Glutamatergic neuron (in vitro differentiated cells): Measurements from ENCODE around the gene ATP11A. TPM values are rescaled to one million over a fixed set of nuclear protein-coding genes. Genes with fewer than 3 reads are reported as not detected.

Source experiments
- DNase-seq: peaks from one replicate; pipeline ENCODE4 v3.0.0; 2022
- H3K27ac Mint-ChIP-seq: one replicate; pipeline ENCODE4 v1.8.0; 2020; ENCODE audit warnings: mild to moderate bottlenecking, mixed read lengths, inconsistent platforms; ENCODE audit not compliant: unreplicated experiment
- H3K27me3 Mint-ChIP-seq: one replicate; pipeline ENCODE4 v1.8.0; 2020; ENCODE audit warnings: mild to moderate bottlenecking, moderate library complexity, mixed read lengths, inconsistent platforms; ENCODE audit not compliant: unreplicated experiment
- H3K36me3 Mint-ChIP-seq: one replicate; pipeline ENCODE4 v1.8.0; 2020; ENCODE audit warnings: mild to moderate bottlenecking, mixed read lengths, inconsistent platforms; ENCODE audit not compliant: unreplicated experiment
- H3K4me1 Mint-ChIP-seq: one replicate; pipeline ENCODE4 v1.8.0; 2020; ENCODE audit warnings: mild to moderate bottlenecking, low read depth, mixed read lengths, inconsistent platforms; ENCODE audit not compliant: unreplicated experiment
- H3K4me3 Mint-ChIP-seq: one replicate; pipeline ENCODE4 v1.8.0; 2020; ENCODE audit warnings: mild to moderate bottlenecking, mixed read lengths, inconsistent platforms; ENCODE audit not compliant: unreplicated experiment
- H3K9me3 Mint-ChIP-seq: one replicate; pipeline ENCODE4 v1.8.0; 2020; ENCODE audit warnings: mild to moderate bottlenecking, moderate library complexity, mixed read lengths, inconsistent platforms; ENCODE audit not compliant: unreplicated experiment
- total RNA-seq: library from RNA; stranded (reverse); fragmentation: NEBNext Ultra II Directional; extraction: Animal tissue kit (Norgen Biotek cat#: 25700); gene quantifications from one replicate; pipeline ENCODE4 v1.2.1, GENCODE V29; 2021; ENCODE audit not compliant: unreplicated experiment
- TF ChIP-seq, protein P1 (sequence below): fragments of 200-600 bp; sonication (generic); IDR thresholded peaks from one replicate; pipeline ENCODE4 v1.5.0; 2021; ENCODE audit not compliant: partially characterized antibody, unreplicated experiment

The ATP11A gene
- total RNA-seq, 1 donor from 2014 or later: 127 TPM

DNA sequence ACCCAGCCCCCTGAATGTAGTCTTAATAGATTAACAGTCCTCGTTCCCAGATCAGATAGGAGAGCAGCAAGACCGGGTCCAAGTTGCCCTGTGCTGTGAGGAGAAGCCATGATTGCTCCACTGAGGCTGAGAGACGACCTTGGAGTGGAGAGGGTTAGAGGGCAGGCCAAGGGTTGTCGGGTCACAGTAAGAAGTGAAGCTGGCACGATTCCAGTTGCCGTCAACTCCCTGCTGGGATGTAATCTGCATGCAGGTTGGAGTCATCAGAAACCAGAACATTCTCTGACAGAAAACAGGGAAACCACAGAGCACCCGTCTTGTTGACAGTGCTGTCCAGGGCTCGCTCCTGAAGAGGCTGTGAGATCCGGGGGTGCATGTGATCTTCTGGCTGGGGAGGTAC, 19.0 kb upstream of the ATP11A start:
- no peak for DNase-seq
- Mint-ChIP-seq H3K27me3 (peaks cover 7% of the 10 kb centered on the region), H3K4me3 (no peak overlapping the region), H3K4me1 (peaks cover 24% of the 10 kb centered on the region), H3K27ac (peak overlapping the region; percentile 11), H3K9me3 (peaks cover 10% of the 10 kb centered on the region), H3K36me3 (no peaks in the 10 kb centered on the region)
- TF ChIP-seq, protein P1, sequence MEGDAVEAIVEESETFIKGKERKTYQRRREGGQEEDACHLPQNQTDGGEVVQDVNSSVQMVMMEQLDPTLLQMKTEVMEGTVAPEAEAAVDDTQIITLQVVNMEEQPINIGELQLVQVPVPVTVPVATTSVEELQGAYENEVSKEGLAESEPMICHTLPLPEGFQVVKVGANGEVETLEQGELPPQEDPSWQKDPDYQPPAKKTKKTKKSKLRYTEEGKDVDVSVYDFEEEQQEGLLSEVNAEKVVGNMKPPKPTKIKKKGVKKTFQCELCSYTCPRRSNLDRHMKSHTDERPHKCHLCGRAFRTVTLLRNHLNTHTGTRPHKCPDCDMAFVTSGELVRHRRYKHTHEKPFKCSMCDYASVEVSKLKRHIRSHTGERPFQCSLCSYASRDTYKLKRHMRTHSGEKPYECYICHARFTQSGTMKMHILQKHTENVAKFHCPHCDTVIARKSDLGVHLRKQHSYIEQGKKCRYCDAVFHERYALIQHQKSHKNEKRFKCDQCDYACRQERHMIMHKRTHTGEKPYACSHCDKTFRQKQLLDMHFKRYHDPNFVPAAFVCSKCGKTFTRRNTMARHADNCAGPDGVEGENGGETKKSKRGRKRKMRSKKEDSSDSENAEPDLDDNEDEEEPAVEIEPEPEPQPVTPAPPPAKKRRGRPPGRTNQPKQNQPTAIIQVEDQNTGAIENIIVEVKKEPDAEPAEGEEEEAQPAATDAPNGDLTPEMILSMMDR: no peak

DNA sequence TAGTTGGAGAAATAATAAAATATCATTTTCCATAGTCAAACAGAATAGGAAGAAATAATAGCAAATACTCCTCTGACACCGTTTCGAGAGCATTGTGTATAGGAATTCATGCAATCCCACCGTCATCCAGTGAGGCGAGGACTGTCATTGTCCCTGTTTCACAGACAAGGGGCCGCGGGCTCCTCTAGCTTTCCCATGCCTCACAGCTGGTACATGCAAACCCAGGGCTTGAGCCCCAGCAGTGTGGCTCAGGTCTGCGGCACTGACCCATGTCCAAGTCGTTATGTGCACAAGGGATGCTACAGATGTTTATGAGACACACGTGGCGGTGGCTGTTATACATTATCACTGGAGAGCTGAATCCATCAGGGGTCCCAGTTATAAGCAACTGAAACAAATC, 18.5 kb upstream of the ATP11A start:
- Mint-ChIP-seq H3K9me3 (peaks cover 10% of the 10 kb centered on the region), H3K4me1 (peaks cover 24% of the 10 kb centered on the region), H3K4me3 (no peak overlapping the region), H3K27me3 (peaks cover 7% of the 10 kb centered on the region), H3K27ac (peak overlapping the region; percentile 11), H3K36me3 (no peaks in the 10 kb centered on the region)
- DNase-seq: no peak
- TF ChIP-seq, protein P1: no peak

DNA sequence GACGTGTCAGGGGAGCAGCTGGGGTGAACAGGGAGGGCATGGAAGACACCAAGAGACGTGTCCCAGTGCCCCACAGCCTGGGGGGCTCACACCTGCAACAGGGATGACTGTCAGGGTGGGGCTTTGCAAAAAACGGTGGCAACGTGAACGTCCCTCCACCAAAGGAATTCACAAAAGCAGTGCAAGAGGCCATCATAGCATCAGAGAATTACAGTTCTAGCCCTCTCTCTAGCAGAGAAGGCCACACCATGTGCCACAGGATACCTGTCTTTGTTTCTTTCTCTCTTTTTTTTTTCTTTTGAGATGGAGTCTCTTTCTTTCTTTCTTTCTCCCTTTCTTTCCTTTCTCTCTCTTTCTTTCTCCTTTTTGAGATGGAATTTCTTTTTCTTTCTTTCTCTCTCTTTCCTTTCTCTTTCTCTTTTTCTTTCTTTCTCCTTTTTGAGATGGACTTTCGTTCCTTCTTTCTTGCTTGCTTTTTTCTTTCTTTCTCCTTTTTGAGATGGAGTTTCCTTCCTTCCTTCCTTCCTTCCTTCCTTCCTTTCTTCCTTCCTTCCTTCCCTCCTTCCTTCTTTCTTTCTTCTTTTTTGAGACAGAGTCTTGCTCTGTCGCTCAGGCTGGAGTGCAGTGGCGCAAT, 17.1 kb upstream of the ATP11A start:
- H3K36me3 Mint-ChIP-seq: no peaks in the 10 kb centered on the region
- DNase-seq: no peak
- no peak overlapping the region for H3K4me3 Mint-ChIP-seq
- peaks cover 14% of the 10 kb centered on the region for H3K9me3 Mint-ChIP-seq
- H3K27me3 Mint-ChIP-seq: peaks cover 7% of the 10 kb centered on the region
- TF ChIP-seq, protein P1: no peak
- peaks cover 28% of the 10 kb centered on the region for H3K4me1 Mint-ChIP-seq
- no peak overlapping the region for H3K27ac Mint-ChIP-seq

DNA sequence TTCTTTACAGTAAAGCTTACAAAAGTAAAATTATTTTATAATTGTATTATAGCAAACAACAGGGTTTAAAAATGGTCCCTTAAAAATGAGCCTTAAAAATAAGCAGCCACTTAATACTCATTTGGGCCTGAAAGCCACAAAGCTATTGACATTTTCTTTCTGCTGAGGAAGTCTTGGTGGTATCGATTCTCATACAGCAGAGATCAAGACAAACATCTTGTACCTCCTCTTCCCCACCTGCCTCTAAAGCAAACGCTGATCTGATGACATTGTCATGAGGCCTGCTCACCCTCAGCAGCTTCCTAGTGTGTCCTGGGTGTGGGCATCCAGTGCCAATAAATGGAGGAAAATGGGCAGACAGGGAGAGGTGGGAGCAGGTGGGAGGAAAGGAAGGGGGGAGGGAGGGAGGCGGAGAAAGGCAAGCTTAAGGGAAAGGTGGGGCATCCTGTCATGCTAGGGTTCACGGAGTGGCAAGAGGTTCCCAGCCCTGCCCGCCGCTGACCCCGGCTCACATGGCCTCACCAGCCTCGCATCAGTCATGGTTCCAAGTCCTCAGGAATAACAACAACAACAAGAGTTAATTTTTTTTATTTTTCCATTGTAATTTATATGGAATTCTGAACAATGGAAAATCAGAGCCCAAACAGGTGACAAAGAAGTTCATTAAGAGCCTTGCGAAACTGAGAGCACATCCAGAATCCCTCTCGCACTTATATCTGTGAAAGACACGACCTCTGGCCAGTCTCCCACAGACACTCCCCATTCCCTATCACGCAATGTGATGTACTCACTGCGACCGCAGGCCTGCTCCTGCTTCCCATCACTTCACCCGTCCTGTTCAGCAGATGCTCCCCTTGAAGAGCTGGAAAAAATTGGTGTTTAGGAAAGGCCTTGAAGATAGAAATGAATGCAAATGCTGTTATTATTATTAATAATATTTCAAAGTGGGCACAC, 15.1 kb upstream of the ATP11A start:
- peaks cover 14% of the 10 kb centered on the region for H3K9me3 Mint-ChIP-seq

More for the DNA sequence above, 15.1 kb upstream of the ATP11A start:
- H3K36me3 Mint-ChIP-seq: no peaks in the 10 kb centered on the region
- no peak overlapping the region for H3K27ac Mint-ChIP-seq
- peaks cover 20% of the 10 kb centered on the region for H3K4me1 Mint-ChIP-seq
- no peak overlapping the region for H3K4me3 Mint-ChIP-seq
- peaks cover 6% of the 10 kb centered on the region for H3K27me3 Mint-ChIP-seq
- TF ChIP-seq, protein P1: no peak
- DNase-seq: no peak
